HCT116 (cell line): Measurements from ENCODE around the gene TMEM203.

Experiments used
- ATF3 ChIP-seq: IDR thresholded peaks from 2 replicates; pipeline ENCODE4 v1.6.1; 2012
- CTCF ChIP-seq, 3 experiments: fragments of 200-600 bp in 1 of 3; sonication (generic) in 1 of 3; IDR thresholded peaks in 2 of 3; conservative IDR thresholded peaks in 1 of 3; 2 replicates each; pipeline ENCODE4 v1.5.1; 2012 to 2017; ENCODE audit warnings: low read depth in 2 of 3, low read length in 2 of 3, antibody characterized with exemption in 1 of 3, borderline replicate concordance in 1 of 3, control low read depth in 1 of 3, mild to moderate bottlenecking in 1 of 3, mixed read lengths in 1 of 3, mixed run types in 1 of 3, moderate library complexity in 1 of 3; ENCODE audit not compliant: insufficient read depth in 1 of 3
- EZH2 ChIP-seq: fragments of 200-600 bp; sonication (generic); IDR thresholded peaks from 2 replicates; pipeline ENCODE4 v1.6.1; 2017; ENCODE audit warnings: antibody characterized with exemption, mixed run types
- EZH2phosphoT487 ChIP-seq: fragments of 200-600 bp; IDR thresholded peaks from 2 replicates; pipeline ENCODE4 v1.6.1; 2018; ENCODE audit warnings: antibody characterized with exemption, borderline replicate concordance
- JUND ChIP-seq: IDR thresholded peaks from 2 replicates; pipeline ENCODE4 v1.6.1; 2012
- MAX ChIP-seq: IDR thresholded peaks from 2 replicates; pipeline ENCODE4 v1.6.1; 2012
- POLR2A ChIP-seq: IDR thresholded peaks from 2 replicates; pipeline ENCODE4 v1.7.0; 2011; ENCODE audit warnings: borderline replicate concordance; ENCODE audit not compliant: insufficient read depth, insufficient read length; ENCODE audit errors: extremely low read depth
- POLR2AphosphoS5 ChIP-seq: IDR thresholded peaks from 2 replicates; pipeline ENCODE4 v1.6.1; 2011; ENCODE audit warnings: mild to moderate bottlenecking, low read depth, low read length, moderate library complexity
- RAD21 ChIP-seq: IDR thresholded peaks from 2 replicates; pipeline ENCODE4 v1.6.1; 2012; ENCODE audit warnings: low read depth, mild to moderate bottlenecking
- REST ChIP-seq: IDR thresholded peaks from 2 replicates; pipeline ENCODE4 v1.6.1; 2012; ENCODE audit warnings: low read depth
- SRF ChIP-seq: IDR thresholded peaks from 2 replicates; pipeline ENCODE4 v1.6.1; 2012; ENCODE audit warnings: low read depth
- TCF7L2 ChIP-seq: IDR thresholded peaks from 2 replicates; pipeline ENCODE4 v1.7.0; 2011; ENCODE audit warnings: borderline replicate concordance, inconsistent platforms; ENCODE audit not compliant: insufficient read depth, insufficient read length; ENCODE audit errors: extremely low read depth
- ZFX ChIP-seq: fragments of 450-650 bp; IDR thresholded peaks from 2 replicates; pipeline ENCODE4 v1.6.1; 2017
- ZNF274 ChIP-seq: fragments of 200-500 bp; sonication (Bioruptor generic); IDR thresholded peaks from 2 replicates; pipeline ENCODE4 v1.6.1; 2014; ENCODE audit warnings: mild to moderate bottlenecking, low read depth, low read length, inconsistent platforms

GRCh38 chr9:137217276-137218211 lies 12.1 kb upstream of the TMEM203 start:
- peak; percentile 80 for TF ChIP-seq POLR2AphosphoS5
- no peak for TF ChIP-seq CTCF (IDR thresholded peaks at IDR 0.05 in 2 of 3, conservative IDR thresholded peaks at IDR 0.05 in 1 of 3; ENCODE audit: borderline replicate concordance in 1 of 3, insufficient read depth in 1 of 3, low read depth in 2 of 3, low read length in 2 of 3)
- TF ChIP-seq POLR2A = peak; percentile 34
- no peak for TF ChIP-seq EZH2
- TF ChIP-seq RAD21 = no peak
- TF ChIP-seq REST = no peak
- no peak for TF ChIP-seq MAX
- no peak for TF ChIP-seq ZNF274
- TF ChIP-seq ATF3 = no peak
- TF ChIP-seq JUND = no peak
- TF ChIP-seq SRF = no peak
- TF ChIP-seq ZFX = 0 out of 2 replicates have a peak, but pooled peaks have one; percentile 14
- TF ChIP-seq EZH2phosphoT487 = no peak
- TF ChIP-seq TCF7L2 = no peak
